Fibroblast of lung (primary cell): ENCODE data around the gene KRT85.

ENCODE experiments used
- CTCF ChIP-seq, 2 donors: IDR thresholded peaks in 1 of 2; conservative IDR thresholded peaks in 1 of 2; 1 replicate in 1 of 2; 2 replicates in 1 of 2; pipeline ENCODE4 v1.5.1; 2011 to 2012; ENCODE audit warnings: low read length in 2 of 2, control low read depth in 1 of 2, inconsistent platforms in 1 of 2, low read depth in 1 of 2, mild to moderate bottlenecking in 1 of 2
- EZH2 ChIP-seq: IDR thresholded peaks from 2 replicates; pipeline ENCODE4 v1.5.1; 2012; ENCODE audit warnings: low read length, control low read depth, mild to moderate bottlenecking; ENCODE audit errors: missing control alignments

- TF ChIP-seq CTCF (conservative IDR thresholded peaks at IDR 0.05 in 1 of 2, IDR thresholded peaks at IDR 0.05 in 1 of 2; ENCODE audit: low read depth in 1 of 2, low read length in 2 of 2) (no peak), EZH2 (no peak)
These were observed 30.9 kb upstream of the KRT85 start for GRCh38 chr12:52398176-52398575.
